Vagina (tissue), 2 donors: ENCODE results near the gene LAMTOR3. TPM values are rescaled to one million over a fixed set of nuclear protein-coding genes. Genes with fewer than 3 reads are reported as not detected.
"Not testable (repeated sequence)": the region's sequence is repeated elsewhere in the genome, so short reads cannot be mapped to it uniquely, and the experiment has no call there.

ENCODE experiments used
- DNase-seq, 2 donors: peaks; one replicate each; pipeline ENCODE4 v3.0.0-alpha.2; 2017; ENCODE audit errors: extremely low spot score in 2 of 2
- H3K27ac ChIP-seq: fragments of 200-600 bp; sonication (generic); one replicate; pipeline ENCODE4 v1.5.1; 2019
- H3K27me3 ChIP-seq: fragments of 200-600 bp; sonication (generic); one replicate; pipeline ENCODE4 v1.5.1; 2019
- H3K36me3 ChIP-seq, 2 donors: fragments of 200-600 bp; sonication (generic); one replicate each; pipeline ENCODE4 v1.5.1; 2017 to 2019
- H3K4me1 ChIP-seq: fragments of 200-600 bp; sonication (generic); one replicate; pipeline ENCODE4 v1.5.1; 2019
- H3K4me3 ChIP-seq, 2 donors: fragments of 200-600 bp; sonication (generic); 1 replicate in 1 of 2; 2 replicates in 1 of 2; pipeline ENCODE4 v1.5.1; 2016 to 2019
- H3K9me3 ChIP-seq: fragments of 200-600 bp; sonication (generic); one replicate; pipeline ENCODE4 v1.5.1; 2019
- POLR2A ChIP-seq, 2 donors: fragments of 450-650 bp; IDR thresholded peaks; one replicate each; pipeline ENCODE4 v1.6.1; 2017; ENCODE audit warnings: antibody characterized with exemption in 2 of 2, mild to moderate bottlenecking in 2 of 2, moderate library complexity in 2 of 2
- POLR2AphosphoS5 ChIP-seq, 2 donors: sonication (generic); formaldehyde crosslinking; IDR thresholded peaks; one replicate each; pipeline ENCODE4 v1.9.0; 2017; ENCODE audit warnings: antibody characterized with exemption in 2 of 2, mild to moderate bottlenecking in 2 of 2, low read depth in 1 of 2; ENCODE audit not compliant: insufficient read depth in 1 of 2
- intact Hi-C: fragments of 100-400 bp; cut with DNase I; formaldehyde crosslinking; loops from one replicate; pipeline ENCODE4 v1.15.1; 2023
- total RNA-seq: library from RNA; depleted of rRNA; stranded (reverse); fragments of >200 nt; gene quantifications from one replicate; pipeline ENCODE4 v1.2.3, GENCODE V29; 2016
- TF ChIP-seq, protein P1 (sequence below), 3 experiments: fragments of 450-650 bp in 2 of 3; fragments of 200-600 bp in 1 of 3; sonication (generic) in 1 of 3; IDR thresholded peaks; one replicate each; pipeline ENCODE4 v1.5.1; 2017 to 2019; ENCODE audit warnings: antibody characterized with exemption in 3 of 3, mild to moderate bottlenecking in 2 of 3, moderate library complexity in 2 of 3

The LAMTOR3 gene
- total RNA-seq, 1 donor from 2014 or later, result 46.2 TPM

DNA sequence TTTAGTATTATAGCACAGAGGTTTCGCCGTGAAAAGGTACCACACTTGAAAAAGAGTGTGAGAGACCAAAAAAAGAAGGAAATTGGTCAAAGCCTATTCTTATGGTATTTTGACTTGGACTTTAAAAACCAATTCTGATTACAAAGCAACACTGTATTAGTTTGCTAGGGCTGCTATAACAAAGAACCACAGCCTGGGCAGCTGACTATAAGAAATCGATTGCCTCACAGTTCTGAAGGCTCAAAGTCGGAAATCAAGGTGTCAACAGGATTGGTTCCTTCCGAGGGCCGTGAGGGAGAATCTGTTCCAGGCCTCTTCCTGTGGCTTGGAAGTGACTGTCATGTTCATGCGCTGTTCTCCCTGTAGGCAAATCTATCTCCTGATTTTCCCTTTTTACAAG is 59.7 kb downstream of the LAMTOR3 start:
- intact Hi-C loops, result no loop called here
- Histone ChIP-seq H3K27ac (no peak overlapping the region), H3K36me3 (no peaks in the 10 kb centered on the region), H3K27me3 (no peaks in the 10 kb centered on the region), H3K4me3 (no peak overlapping the region), H3K9me3 (no peaks in the 10 kb centered on the region), H3K4me1 (peaks cover 11% of the 10 kb centered on the region)
- no peak for DNase-seq
- TF ChIP-seq, protein P1, sequence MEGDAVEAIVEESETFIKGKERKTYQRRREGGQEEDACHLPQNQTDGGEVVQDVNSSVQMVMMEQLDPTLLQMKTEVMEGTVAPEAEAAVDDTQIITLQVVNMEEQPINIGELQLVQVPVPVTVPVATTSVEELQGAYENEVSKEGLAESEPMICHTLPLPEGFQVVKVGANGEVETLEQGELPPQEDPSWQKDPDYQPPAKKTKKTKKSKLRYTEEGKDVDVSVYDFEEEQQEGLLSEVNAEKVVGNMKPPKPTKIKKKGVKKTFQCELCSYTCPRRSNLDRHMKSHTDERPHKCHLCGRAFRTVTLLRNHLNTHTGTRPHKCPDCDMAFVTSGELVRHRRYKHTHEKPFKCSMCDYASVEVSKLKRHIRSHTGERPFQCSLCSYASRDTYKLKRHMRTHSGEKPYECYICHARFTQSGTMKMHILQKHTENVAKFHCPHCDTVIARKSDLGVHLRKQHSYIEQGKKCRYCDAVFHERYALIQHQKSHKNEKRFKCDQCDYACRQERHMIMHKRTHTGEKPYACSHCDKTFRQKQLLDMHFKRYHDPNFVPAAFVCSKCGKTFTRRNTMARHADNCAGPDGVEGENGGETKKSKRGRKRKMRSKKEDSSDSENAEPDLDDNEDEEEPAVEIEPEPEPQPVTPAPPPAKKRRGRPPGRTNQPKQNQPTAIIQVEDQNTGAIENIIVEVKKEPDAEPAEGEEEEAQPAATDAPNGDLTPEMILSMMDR (IDR thresholded peaks at IDR 0.05), result no peak

DNA sequence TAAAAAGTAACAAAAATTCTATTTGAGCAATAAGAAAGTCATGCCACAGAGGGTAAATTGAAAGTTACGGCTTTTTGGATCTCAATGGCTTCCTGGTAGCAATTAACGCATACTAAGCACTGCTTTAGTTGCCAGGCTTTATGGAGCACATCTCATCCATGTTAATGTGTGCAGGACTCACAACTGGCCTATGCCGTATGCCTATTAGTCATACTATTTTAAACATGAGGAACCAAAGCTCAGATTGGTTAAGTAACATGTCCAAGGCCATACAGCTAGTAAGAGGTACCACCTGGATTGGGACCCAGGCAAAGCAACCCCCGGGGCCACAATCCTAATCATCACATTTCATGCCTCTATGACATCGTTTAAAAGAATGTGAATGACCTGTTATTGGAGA is 60.5 kb downstream of the LAMTOR3 start:
- H3K27ac ChIP-seq, result no peak overlapping the region
- no peak for TF ChIP-seq POLR2AphosphoS5 (IDR thresholded peaks at IDR 0.05; ENCODE audit: insufficient read depth in 1 of 2, low read depth in 1 of 2)
- TF ChIP-seq POLR2A (IDR thresholded peaks at IDR 0.05), result no peak
- TF ChIP-seq, protein P1 (IDR thresholded peaks at IDR 0.05), result no peak
- peaks cover 11% of the 10 kb centered on the region for H3K4me1 ChIP-seq
- H3K27me3 ChIP-seq, result no peaks in the 10 kb centered on the region
- DNase-seq, result no peak
- no peaks in the 10 kb centered on the region for H3K9me3 ChIP-seq
- intact Hi-C loops, result no loop called here
- no peaks in the 10 kb centered on the region for H3K36me3 ChIP-seq
- H3K4me3 ChIP-seq, result no peak overlapping the region

DNA sequence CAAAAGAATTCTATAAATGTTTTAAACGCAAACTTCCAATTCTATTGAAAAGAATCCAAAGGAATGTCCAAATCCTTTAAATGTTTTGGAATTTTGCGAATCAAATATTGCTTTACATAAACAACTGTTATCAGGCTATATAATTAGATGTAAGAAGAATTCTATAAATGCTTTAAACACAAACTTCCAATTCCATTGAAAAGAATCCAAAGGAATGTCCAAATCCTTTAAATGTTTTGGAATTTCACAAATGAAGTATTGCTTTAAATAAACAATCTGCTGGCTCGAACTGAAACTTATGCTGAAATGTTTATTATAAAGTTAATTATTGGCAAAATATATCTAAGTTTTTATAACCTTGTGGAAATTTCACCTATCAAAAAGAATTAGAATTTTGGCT is 61.5 kb downstream of the LAMTOR3 start:
- Histone ChIP-seq H3K36me3 (no peaks in the 10 kb centered on the region), H3K27ac (no peak overlapping the region), H3K9me3 (no peaks in the 10 kb centered on the region), H3K27me3 (no peaks in the 10 kb centered on the region), H3K4me3 (no peak overlapping the region), H3K4me1 (peaks cover 11% of the 10 kb centered on the region)
- no peak for TF ChIP-seq POLR2A (IDR thresholded peaks at IDR 0.05)
- no peak for TF ChIP-seq POLR2AphosphoS5 (IDR thresholded peaks at IDR 0.05; ENCODE audit: insufficient read depth in 1 of 2, low read depth in 1 of 2)
- TF ChIP-seq, protein P1 (IDR thresholded peaks at IDR 0.05), result no peak
- intact Hi-C loops, result no loop called here
- no peak for DNase-seq

DNA sequence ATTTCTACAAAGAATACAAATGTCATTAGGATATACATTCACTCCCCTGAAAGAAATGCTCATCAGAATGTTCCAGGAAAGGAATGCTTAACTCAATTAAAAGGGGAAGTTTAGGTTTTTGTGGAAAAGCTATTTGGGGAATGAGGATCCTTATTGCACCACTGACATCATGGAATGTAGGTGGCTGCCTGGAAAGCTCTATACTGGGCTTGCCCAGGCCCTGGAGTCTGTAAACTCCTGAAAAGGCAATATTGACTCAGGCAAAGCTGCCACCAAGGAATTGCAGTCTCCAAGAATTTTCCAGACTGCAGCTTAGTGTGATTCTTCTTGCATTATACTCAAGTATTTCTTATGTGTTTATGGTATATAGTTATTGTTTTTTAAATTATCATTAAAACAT is 61.9 kb downstream of the LAMTOR3 start:
- Histone ChIP-seq H3K9me3 (no peaks in the 10 kb centered on the region), H3K4me1 (peaks cover 11% of the 10 kb centered on the region), H3K27me3 (no peaks in the 10 kb centered on the region), H3K27ac (no peak overlapping the region), H3K4me3 (no peak overlapping the region), H3K36me3 (no peaks in the 10 kb centered on the region)
- intact Hi-C loops, result no loop called here
- TF ChIP-seq, protein P1 (IDR thresholded peaks at IDR 0.05), result no peak
- no peak for TF ChIP-seq POLR2A (IDR thresholded peaks at IDR 0.05)
- TF ChIP-seq POLR2AphosphoS5 (IDR thresholded peaks at IDR 0.05; ENCODE audit: insufficient read depth in 1 of 2, low read depth in 1 of 2), result no peak
- no peak for DNase-seq

DNA sequence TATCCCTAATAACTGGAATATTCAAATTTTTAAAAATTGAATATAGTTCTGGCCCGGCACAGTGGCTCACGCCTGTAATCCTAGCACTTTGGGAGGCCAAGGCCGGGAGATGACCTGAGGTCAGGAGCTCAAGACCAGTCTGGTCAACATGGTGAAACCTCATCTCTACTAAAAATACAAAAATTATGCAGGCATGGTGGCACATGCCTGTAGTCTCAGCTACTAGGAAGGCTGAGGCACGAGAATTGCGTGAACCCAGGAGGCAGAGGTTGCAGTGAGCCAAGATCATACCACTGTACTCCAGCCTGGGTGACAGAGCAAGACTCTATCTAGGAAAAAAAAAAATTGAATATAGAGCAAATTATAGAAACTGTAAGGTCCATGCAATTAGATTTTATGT is 64.2 kb downstream of the LAMTOR3 start:
- H3K36me3 ChIP-seq, H3K4me3 ChIP-seq, H3K9me3 ChIP-seq, DNase-seq, H3K27me3 ChIP-seq, intact Hi-C loops, H3K27ac ChIP-seq: not testable (repeated sequence)
- H3K4me1 ChIP-seq, result peaks cover 11% of the 10 kb centered on the region

DNA sequence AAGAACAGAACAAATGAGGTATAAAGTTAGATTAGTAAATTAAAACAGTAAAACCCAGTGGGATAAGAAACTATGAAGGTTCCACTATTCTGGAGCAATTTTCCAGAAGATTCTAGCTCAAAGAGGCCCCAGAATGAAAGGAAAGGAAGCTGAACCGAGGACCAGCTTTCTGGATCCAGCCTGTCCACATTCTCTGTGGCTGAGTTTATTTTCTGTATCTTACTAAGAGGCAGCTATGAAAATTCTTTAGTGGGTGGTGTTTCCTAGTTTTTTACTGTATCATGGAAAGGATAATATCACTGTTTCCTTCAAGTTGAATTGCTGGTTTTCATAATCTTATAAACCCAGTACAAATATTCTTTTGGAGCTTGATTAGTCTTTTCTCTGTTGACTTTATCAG is 65.8 kb downstream of the LAMTOR3 start:
- TF ChIP-seq POLR2AphosphoS5 (IDR thresholded peaks at IDR 0.05; ENCODE audit: insufficient read depth in 1 of 2, low read depth in 1 of 2), result no peak
- TF ChIP-seq, protein P1 (IDR thresholded peaks at IDR 0.05), result no peak
- no peak for TF ChIP-seq POLR2A (IDR thresholded peaks at IDR 0.05)
- H3K27ac ChIP-seq, result no peak overlapping the region
- intact Hi-C loops, result no loop called here
- H3K4me3 ChIP-seq, result no peak overlapping the region
- no peaks in the 10 kb centered on the region for H3K9me3 ChIP-seq
- H3K36me3 ChIP-seq, result no peaks in the 10 kb centered on the region
- no peak for DNase-seq
- peaks cover 5% of the 10 kb centered on the region for H3K4me1 ChIP-seq
- no peaks in the 10 kb centered on the region for H3K27me3 ChIP-seq
